NB4 (cell line): ENCODE measurements around the gene KLLN.
"Not testable (repeated sequence)": the region's sequence is repeated elsewhere in the genome, so short reads cannot be mapped to it uniquely, and the experiment has no call there.

Experiments used
- DNase-seq: peaks from one replicate; pipeline ENCODE4 v3.0.0; 2010; ENCODE audit warnings: low read depth
- H3K4me3 ChIP-seq: one replicate; pipeline ENCODE4 v1.5.1; 2011; ENCODE audit warnings: mild to moderate bottlenecking, low read depth, low read length, moderate library complexity
- CTCF ChIP-seq: IDR thresholded peaks from one replicate; pipeline ENCODE4 v1.5.1; 2012; ENCODE audit warnings: low read depth, low read length
- MAX ChIP-seq: IDR thresholded peaks from 2 replicates; pipeline ENCODE4 v1.6.1; 2011; ENCODE audit warnings: low read depth, low read length
- MYC ChIP-seq: IDR thresholded peaks from 2 replicates; pipeline ENCODE4 v1.6.1; 2011; ENCODE audit warnings: low read depth, low read length
- POLR2A ChIP-seq: IDR thresholded peaks from 2 replicates; pipeline ENCODE4 v1.6.1; 2011; ENCODE audit warnings: mild to moderate bottlenecking; ENCODE audit not compliant: insufficient read length; ENCODE audit errors: extremely low read depth

KLLN gene

GRCh38 chr10:87863053-87863943 lies at the start of gene KLLN, which contains the start of gene PTEN:
KLLN (minus strand) TSS chr10:87863533; CDS start chr10:87862487, 1,046 bp downstream.
PTEN (plus strand) TSS chr10:87863625; CDS start chr10:87864470, 845 bp downstream.
- peak within 1 kb of the TSS; percentile 92 for H3K4me3 ChIP-seq
- TF ChIP-seq MYC (peak; percentile 26), POLR2A (peak; percentile 71), MAX (peak; percentile 57; the same call in 1 of the 2 replicates), CTCF (no peak)
- DNase-seq, result peak; percentile 97

GRCh38 chr10:87903396-87903795 lies 40.1 kb upstream of the KLLN start:
- not testable (repeated sequence) for H3K4me3 ChIP-seq, DNase-seq

- DNase-seq, H3K4me3 ChIP-seq: not testable (repeated sequence)
Observed at GRCh38 chr10:87897957-87898356, 34.6 kb upstream of the KLLN start.

- TF ChIP-seq POLR2A (no peak), MAX (no peak), MYC (no peak)
- H3K4me3 ChIP-seq, result no peak overlapping the region
- DNase-seq, result no peak
Observed at GRCh38 chr10:87896216-87896615, 32.9 kb upstream of the KLLN start.

- TF ChIP-seq POLR2A (no peak), CTCF (no peak), MYC (no peak), MAX (no peak)
- no peak for DNase-seq
- H3K4me3 ChIP-seq, result no peak overlapping the region
Observed at GRCh38 chr10:87895430-87895829, 32.1 kb upstream of the KLLN start.

- no peak overlapping the region for H3K4me3 ChIP-seq
- no peak for TF ChIP-seq MAX
- no peak for TF ChIP-seq POLR2A
- TF ChIP-seq CTCF, result no peak
- TF ChIP-seq MYC, result no peak
- no peak for DNase-seq
Observed at GRCh38 chr10:87887548-87888289, 24.4 kb upstream of the KLLN start.

GRCh38 chr10:87887146-87887545 lies 23.8 kb upstream of the KLLN start:
- no peak overlapping the region for H3K4me3 ChIP-seq
- no peak for TF ChIP-seq POLR2A
- TF ChIP-seq MAX, result no peak
- no peak for TF ChIP-seq MYC
- TF ChIP-seq CTCF, result no peak
- no peak for DNase-seq
